Prostate gland (tissue), 2 donors: Measurements from ENCODE around the gene PUS1. TPM values are rescaled to one million over a fixed set of nuclear protein-coding genes. Genes with fewer than 3 reads are reported as not detected.

ENCODE experiments used
- DNase-seq: peaks from one replicate; pipeline ENCODE4 v3.0.0-alpha.2; 2019; ENCODE audit warnings: low spot score
- H3K27ac ChIP-seq, 2 donors: fragments of 200-600 bp; sonication (generic); 2 replicates each; pipeline ENCODE4 v1.5.1; 2017 to 2019
- H3K27me3 ChIP-seq: fragments of 200-600 bp; sonication (generic); replicated peaks from 2 replicates; pipeline ENCODE4 v1.5.1; 2019; ENCODE audit not compliant: insufficient read depth
- H3K36me3 ChIP-seq, 2 donors: fragments of 200-600 bp; sonication (generic); 1 replicate in 1 of 2; 2 replicates in 1 of 2; pipeline versions ENCODE4 v1.5.1 to v1.8.1; 2017 to 2019
- H3K4me1 ChIP-seq: fragments of 200-600 bp; sonication (generic); replicated peaks from 2 replicates; pipeline ENCODE4 v1.5.1; 2019
- H3K4me3 ChIP-seq, 2 donors: fragments of 200-600 bp; sonication (generic); 2 replicates each; pipeline ENCODE4 v1.5.1; 2017 to 2019
- H3K9me3 ChIP-seq: fragments of 200-600 bp; sonication (generic); 2 replicates; pipeline ENCODE4 v1.5.1; 2017
- CTCF ChIP-seq, 4 experiments: fragments of 200-600 bp in 2 of 4; fragments of 450-650 bp in 2 of 4; sonication (generic) in 2 of 4; IDR thresholded peaks; 1 replicate in 3 of 4; 2 replicates in 1 of 4; pipeline ENCODE4 v1.5.1; 2016 to 2019; ENCODE audit warnings: antibody characterized with exemption in 4 of 4, mild to moderate bottlenecking in 2 of 4, moderate library complexity in 2 of 4
- POLR2A ChIP-seq: fragments of 450-650 bp; IDR thresholded peaks from one replicate; pipeline ENCODE4 v1.6.1; 2016; ENCODE audit warnings: antibody characterized with exemption, mild to moderate bottlenecking
- POLR2AphosphoS5 ChIP-seq: sonication (generic); formaldehyde crosslinking; IDR thresholded peaks from one replicate; pipeline ENCODE4 v1.6.1; 2017; ENCODE audit warnings: antibody characterized with exemption
- WGBS: methylation state at CpG from one replicate; pipeline ENCODE4 v1.1.5; 2018; 5-methylcytosine and 5-hydroxymethylcytosine counted together
- intact Hi-C: fragments of 100-400 bp; cut with DNase I; formaldehyde crosslinking; loops from one replicate; pipeline ENCODE4 v1.14.2; 2022
- total RNA-seq, 2 donors: library from RNA; depleted of rRNA; stranded (reverse); fragments of >200 nt; gene quantifications; one replicate each; pipeline ENCODE4 v1.1.0, GENCODE V29; 2016

The PUS1 gene
- total RNA-seq, 2 donors from 2014 or later: 17.4 to 17.8 TPM

DNA sequence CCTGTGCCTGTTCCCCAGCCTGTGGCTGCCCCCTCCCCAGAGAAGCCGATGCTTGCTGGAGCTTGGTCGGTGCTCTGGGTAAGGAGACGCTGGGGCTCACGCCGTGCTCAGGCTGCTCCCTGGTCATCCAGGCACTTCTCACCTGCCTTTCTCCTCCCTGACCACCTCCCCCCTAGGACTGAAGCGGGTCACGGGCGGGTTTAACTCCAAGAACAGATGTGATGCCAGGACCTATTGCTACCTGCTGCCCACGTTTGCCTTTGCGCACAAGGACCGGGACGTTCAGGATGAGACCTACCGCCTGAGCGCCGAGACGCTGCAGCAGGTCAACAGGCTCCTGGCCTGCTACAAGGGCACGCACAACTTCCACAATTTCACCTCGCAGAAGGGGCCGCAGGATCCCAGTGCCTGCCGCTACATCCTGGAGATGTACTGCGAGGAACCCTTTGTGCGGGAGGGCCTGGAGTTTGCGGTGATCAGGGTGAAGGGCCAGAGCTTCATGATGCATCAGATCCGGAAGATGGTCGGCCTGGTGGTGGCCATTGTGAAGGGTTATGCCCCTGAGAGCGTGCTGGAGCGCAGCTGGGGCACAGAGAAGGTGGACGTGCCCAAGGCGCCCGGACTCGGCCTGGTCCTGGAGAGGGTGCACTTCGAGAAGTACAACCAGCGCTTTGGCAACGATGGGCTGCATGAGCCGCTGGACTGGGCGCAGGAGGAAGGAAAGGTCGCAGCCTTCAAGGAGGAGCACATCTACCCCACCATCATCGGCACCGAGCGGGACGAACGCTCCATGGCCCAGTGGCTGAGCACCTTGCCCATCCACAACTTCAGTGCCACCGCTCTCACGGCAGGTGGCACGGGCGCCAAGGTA is 12.3 kb downstream of the PUS1 start:
- Histone ChIP-seq H3K27ac (no peak overlapping the region), H3K4me3 (no peak overlapping the region), H3K27me3 (no peaks in the 10 kb centered on the region), H3K9me3 (no peaks in the 10 kb centered on the region), H3K4me1 (no peaks in the 10 kb centered on the region), H3K36me3 (peaks cover 0 to 6% of the 10 kb centered on the region in 2 donors)
- DNase-seq: no peak
- 94% methylated on average over 40 of the region's 46 CpGs for WGBS
- intact Hi-C loops: no loop called here
- TF ChIP-seq CTCF (IDR thresholded peaks at IDR 0.05): no peak

DNA sequence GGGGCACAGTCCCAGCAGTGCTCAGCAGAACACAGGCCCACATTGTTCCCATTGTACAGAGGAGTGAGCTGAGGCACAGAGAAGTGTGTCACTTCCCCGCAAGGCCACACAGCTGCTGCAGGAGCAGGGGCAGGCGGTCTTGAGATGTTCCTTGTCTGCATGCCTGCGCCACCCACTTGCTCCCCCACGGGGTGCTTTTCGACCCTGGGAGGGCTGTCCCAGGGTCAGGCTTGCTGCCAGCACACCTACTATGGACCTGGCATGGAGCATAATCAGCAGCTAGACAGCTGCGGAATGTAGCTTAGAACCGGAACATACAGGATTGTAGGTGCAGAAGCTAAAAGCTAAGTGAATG is 12.9 kb downstream of the PUS1 start:
- no peaks in the 10 kb centered on the region for H3K4me1 ChIP-seq
- H3K36me3 ChIP-seq: peaks cover 0 to 6% of the 10 kb centered on the region in 2 donors
- no peaks in the 10 kb centered on the region for H3K27me3 ChIP-seq
- WGBS: 96% methylated on average over 7 of the region's 7 CpGs
- no peak overlapping the region for H3K27ac ChIP-seq
- no peak for DNase-seq
- TF ChIP-seq POLR2AphosphoS5: no peak
- no peak for TF ChIP-seq POLR2A
- TF ChIP-seq CTCF (IDR thresholded peaks at IDR 0.05): no peak
- intact Hi-C loops: no loop called here
- no peak overlapping the region for H3K4me3 ChIP-seq
- H3K9me3 ChIP-seq: no peaks in the 10 kb centered on the region

DNA sequence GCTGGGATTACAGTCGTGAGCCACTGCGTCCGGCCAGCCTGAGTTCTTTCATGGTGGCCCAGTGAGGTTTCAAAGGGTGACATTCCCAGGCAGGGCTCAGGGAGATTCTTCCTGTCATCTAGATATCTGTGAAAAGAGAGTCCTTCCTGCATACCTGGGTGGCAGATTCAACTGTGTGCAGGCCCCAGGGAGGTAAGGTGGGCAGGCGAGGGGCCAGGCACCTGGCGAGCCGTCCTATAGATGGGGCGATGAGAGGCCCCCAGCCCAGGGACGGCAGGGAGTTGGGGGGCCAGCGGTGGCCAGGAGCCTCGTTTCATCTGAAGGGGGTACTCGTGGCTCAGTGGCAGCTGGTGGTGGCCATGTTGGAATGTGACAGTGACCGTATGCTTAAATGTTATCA is 13.6 kb downstream of the PUS1 start:
- 88% methylated on average over 12 of the region's 12 CpGs for WGBS
- no peak overlapping the region for H3K4me3 ChIP-seq
- H3K9me3 ChIP-seq: no peaks in the 10 kb centered on the region
- H3K27me3 ChIP-seq: no peaks in the 10 kb centered on the region
- H3K4me1 ChIP-seq: no peaks in the 10 kb centered on the region
- no peak overlapping the region for H3K27ac ChIP-seq
- TF ChIP-seq POLR2AphosphoS5 (no peak), CTCF (IDR thresholded peaks at IDR 0.05) (no peak), POLR2A (no peak)
- no peak for DNase-seq
- H3K36me3 ChIP-seq: peaks cover 0 to 6% of the 10 kb centered on the region in 2 donors
- intact Hi-C loops: no loop called here

DNA sequence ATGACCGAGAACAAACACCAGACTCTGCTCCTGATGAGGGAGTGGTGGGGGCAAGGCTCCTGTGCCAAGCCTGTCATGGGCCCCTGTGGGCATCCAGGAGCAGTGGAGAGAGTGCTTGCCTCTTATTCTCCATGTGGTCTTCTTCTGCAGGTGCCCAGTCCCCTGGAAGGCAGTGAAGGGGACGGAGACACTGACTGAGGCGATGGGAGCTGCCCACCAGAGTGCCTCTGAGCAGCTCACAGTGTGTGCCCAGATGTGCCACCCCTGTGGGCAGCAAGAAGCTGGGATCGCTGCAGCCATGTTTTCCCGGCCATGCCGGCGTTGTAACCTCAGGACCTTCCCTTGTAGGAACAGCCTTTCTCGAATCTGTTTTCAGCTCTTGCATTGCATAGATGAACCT is 14.3 kb downstream of the PUS1 start:
- no peak for DNase-seq
- WGBS: 95% methylated on average over 8 of the region's 8 CpGs
- Histone ChIP-seq H3K9me3 (no peaks in the 10 kb centered on the region), H3K36me3 (peaks cover 0 to 6% of the 10 kb centered on the region in 2 donors), H3K27me3 (no peaks in the 10 kb centered on the region), H3K4me1 (no peaks in the 10 kb centered on the region), H3K4me3 (no peak overlapping the region), H3K27ac (no peak overlapping the region)
- intact Hi-C loops: no loop called here
- TF ChIP-seq POLR2A: no peak
- TF ChIP-seq CTCF (IDR thresholded peaks at IDR 0.05): no peak

DNA sequence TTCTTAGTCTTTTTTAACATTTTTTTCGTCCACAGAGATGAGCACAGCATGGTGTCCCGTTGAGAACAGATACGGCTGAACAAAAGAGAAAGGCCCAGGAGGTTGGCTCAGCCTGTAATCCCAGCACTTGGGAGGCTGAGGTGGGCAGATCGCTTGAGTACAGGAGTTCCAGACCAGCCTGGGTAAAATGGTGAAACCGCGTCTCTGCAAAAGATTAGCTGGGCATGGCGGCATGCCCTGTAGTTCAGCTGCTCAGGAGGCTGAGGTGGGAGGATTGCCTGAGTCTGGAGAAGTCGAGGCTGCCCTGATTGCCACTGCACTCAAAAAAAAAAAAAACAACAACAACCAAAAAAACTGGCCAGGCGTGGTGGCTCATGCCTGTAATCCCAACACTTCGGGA is 14.8 kb downstream of the PUS1 start:
- Histone ChIP-seq H3K9me3 (no peaks in the 10 kb centered on the region), H3K27ac (no peak overlapping the region), H3K4me3 (no peak overlapping the region), H3K4me1 (no peaks in the 10 kb centered on the region), H3K36me3 (peaks cover 0 to 6% of the 10 kb centered on the region in 2 donors), H3K27me3 (no peaks in the 10 kb centered on the region)
- no peak for DNase-seq
- WGBS: 91% methylated on average over 10 of the region's 10 CpGs
- TF ChIP-seq POLR2A (no peak), POLR2AphosphoS5 (no peak), CTCF (IDR thresholded peaks at IDR 0.05) (no peak)
- intact Hi-C loops: no loop called here
